ENCODE data around the gene ZBTB7C. TPM values are rescaled to one million over a fixed set of nuclear protein-coding genes. Genes with fewer than 3 reads are reported as not detected.

Gene ZBTB7C
- polyA plus RNA-seq, 1 donor (not counting 4 experiments of a cell fraction or from before 2014, with no cell fraction given): 0.58 TPM

DNA sequence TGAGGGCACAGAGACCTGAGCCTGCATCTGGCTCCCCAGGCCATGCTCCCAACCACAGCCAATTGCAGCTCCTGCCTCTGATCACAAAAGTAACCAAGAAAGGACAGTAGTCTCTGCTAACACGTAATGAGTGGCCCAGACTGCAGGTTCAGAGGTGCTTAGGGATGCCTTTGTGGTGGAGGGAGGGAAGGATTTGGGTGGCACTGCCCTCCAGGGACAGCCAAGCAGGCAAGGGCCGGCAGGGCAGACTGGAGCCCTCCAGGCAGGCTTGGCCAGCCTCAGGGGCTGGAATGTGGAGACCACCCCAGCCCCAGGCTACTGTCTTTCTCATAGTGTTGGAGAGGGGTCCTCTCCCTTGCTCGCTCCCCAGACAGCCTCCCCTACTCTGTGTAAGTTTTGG is 364.2 kb downstream of the ZBTB7C start:
- H2AFZ ChIP-seq (ENCODE audit: control insufficient read depth, low read length): no peak overlapping the region
- no peak overlapping the region for H3K4me3 ChIP-seq (ENCODE audit: control insufficient read depth in 2 of 3, extremely low read depth in 1 of 3, insufficient read depth in 2 of 3, low read depth in 1 of 3, low read length in 3 of 3)
- dilution Hi-C loops (cut with MboI; ENCODE audit: extremely low pct_ligation_motif_present, low sequenced_read_pairs): no loop called here
- no peak for TF ChIP-seq EZH2 (IDR thresholded peaks at IDR 0.05; ENCODE audit: low read length)
- no peak for TF ChIP-seq CTCF (optimal IDR thresholded peaks at IDR 0.05 in 1 of 3, IDR thresholded peaks at IDR 0.05 in 1 of 3, conservative IDR thresholded peaks at IDR 0.05 in 1 of 3; ENCODE audit: extremely low read depth in 1 of 3, insufficient read depth in 2 of 3, low read length in 3 of 3)
- H4K20me1 ChIP-seq (ENCODE audit: control insufficient read depth, extremely low read depth, insufficient read depth, low read length): no peaks in the 10 kb centered on the region
- no peaks in the 10 kb centered on the region for H3K36me3 ChIP-seq (ENCODE audit: control insufficient read depth in 2 of 2, extremely low read depth in 1 of 2, insufficient read depth in 2 of 2, low read length in 2 of 2)
- H3K27me3 ChIP-seq (ENCODE audit: control insufficient read depth, extremely low read depth, insufficient read depth, low read length): peaks cover 13% of the 10 kb centered on the region
- no peaks in the 10 kb centered on the region for H3K9me1 ChIP-seq (ENCODE audit: control insufficient read depth, extremely low read depth, insufficient read depth, low read length)
- no peak overlapping the region for H3K27ac ChIP-seq (ENCODE audit: control insufficient read depth, insufficient read depth, low read length)
- DNase-seq (ENCODE audit: low read depth, low spot score): no peak
- H3K79me2 ChIP-seq (ENCODE audit: control insufficient read depth, insufficient read depth, low read length): no peaks in the 10 kb centered on the region
- no peaks in the 10 kb centered on the region for H3K9me3 ChIP-seq (ENCODE audit: control insufficient read depth, low read depth, low read length)
- no peak for FAIRE-seq
- no peak overlapping the region for H3K9ac ChIP-seq (ENCODE audit: control insufficient read depth, extremely low read depth, insufficient read depth, low read length)
- peaks cover 9% of the 10 kb centered on the region for H3K4me1 ChIP-seq (ENCODE audit: control insufficient read depth, extremely low read depth, insufficient read depth, low read length)
- H3K4me2 ChIP-seq (ENCODE audit: control insufficient read depth, extremely low read depth, insufficient read depth, low read depth, low read length): no peak overlapping the region

DNA sequence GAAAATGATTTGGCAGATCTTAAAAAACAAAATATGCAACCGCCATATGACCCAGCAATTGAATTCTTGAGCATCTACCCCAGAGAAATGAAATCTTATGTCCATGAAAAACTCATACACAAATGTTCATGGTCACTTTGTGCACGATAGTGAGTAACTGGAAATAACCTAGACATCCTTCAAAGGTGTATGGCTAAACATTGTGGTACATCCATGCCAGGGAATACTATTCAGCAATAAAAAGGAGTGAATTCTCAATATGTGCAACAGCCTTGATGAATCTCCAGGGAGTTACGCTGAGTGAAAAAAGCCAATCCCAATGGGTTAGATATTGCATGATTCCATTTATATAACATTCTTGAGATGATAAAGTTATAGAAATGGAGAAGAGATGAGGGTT is 366.0 kb downstream of the ZBTB7C start:
- dilution Hi-C loops (cut with MboI; ENCODE audit: extremely low pct_ligation_motif_present, low sequenced_read_pairs): no loop called here
- no peaks in the 10 kb centered on the region for H3K4me1 ChIP-seq (ENCODE audit: control insufficient read depth, extremely low read depth, insufficient read depth, low read length)
- H3K9me1 ChIP-seq (ENCODE audit: control insufficient read depth, extremely low read depth, insufficient read depth, low read length): no peaks in the 10 kb centered on the region
- H3K4me3 ChIP-seq (ENCODE audit: control insufficient read depth in 2 of 3, extremely low read depth in 1 of 3, insufficient read depth in 2 of 3, low read depth in 1 of 3, low read length in 3 of 3): no peak overlapping the region
- peaks cover 11% of the 10 kb centered on the region for H3K27me3 ChIP-seq (ENCODE audit: control insufficient read depth, extremely low read depth, insufficient read depth, low read length)
- H3K36me3 ChIP-seq (ENCODE audit: control insufficient read depth in 2 of 2, extremely low read depth in 1 of 2, insufficient read depth in 2 of 2, low read length in 2 of 2): no peaks in the 10 kb centered on the region
- H3K9me3 ChIP-seq (ENCODE audit: control insufficient read depth, low read depth, low read length): no peaks in the 10 kb centered on the region
- H3K27ac ChIP-seq (ENCODE audit: control insufficient read depth, insufficient read depth, low read length): no peak overlapping the region
- no peak overlapping the region for H3K9ac ChIP-seq (ENCODE audit: control insufficient read depth, extremely low read depth, insufficient read depth, low read length)
- TF ChIP-seq EZH2 (IDR thresholded peaks at IDR 0.05; ENCODE audit: low read length) (no peak), CTCF (optimal IDR thresholded peaks at IDR 0.05 in 1 of 3, IDR thresholded peaks at IDR 0.05 in 1 of 3, conservative IDR thresholded peaks at IDR 0.05 in 1 of 3; ENCODE audit: extremely low read depth in 1 of 3, insufficient read depth in 2 of 3, low read length in 3 of 3) (no peak)
- DNase-seq (ENCODE audit: low read depth, low spot score): no peak
- no peak for FAIRE-seq
- H3K79me2 ChIP-seq (ENCODE audit: control insufficient read depth, insufficient read depth, low read length): no peaks in the 10 kb centered on the region
- H4K20me1 ChIP-seq (ENCODE audit: control insufficient read depth, extremely low read depth, insufficient read depth, low read length): no peaks in the 10 kb centered on the region
- no peak overlapping the region for H2AFZ ChIP-seq (ENCODE audit: control insufficient read depth, low read length)
- H3K4me2 ChIP-seq (ENCODE audit: control insufficient read depth, extremely low read depth, insufficient read depth, low read depth, low read length): no peak overlapping the region
